ENCODE measurements around the gene TRIM37.
"Not testable (repeated sequence)": the region's sequence is repeated elsewhere in the genome, so short reads cannot be mapped to it uniquely, and the experiment has no call there.

TRIM37 gene

GRCh38 chr17:58970609-58971450, 135.8 kb downstream of the TRIM37 start:
- TF ChIP-seq CTCF (IDR thresholded peaks at IDR 0.05; ENCODE audit: borderline replicate concordance, insufficient read depth, low read depth, low read length): no peak

GRCh38 chr17:58969612-58970011, 137.1 kb downstream of the TRIM37 start:
- no peak overlapping the region for H3K4me3 ChIP-seq (ENCODE audit: low read depth, low read length)
- TF ChIP-seq CTCF (IDR thresholded peaks at IDR 0.05; ENCODE audit: borderline replicate concordance, insufficient read depth, low read depth, low read length): no peak

More at GRCh38 chr17:58970609-58971450, 135.8 kb downstream of the TRIM37 start:
- no peak overlapping the region for H3K4me3 ChIP-seq (ENCODE audit: low read depth, low read length)

GRCh38 chr17:58969156-58969555, 137.5 kb downstream of the TRIM37 start:
- TF ChIP-seq CTCF (IDR thresholded peaks at IDR 0.05; ENCODE audit: borderline replicate concordance, insufficient read depth, low read depth, low read length): no peak
- no peak overlapping the region for H3K4me3 ChIP-seq (ENCODE audit: low read depth, low read length)

- H3K4me3 ChIP-seq (ENCODE audit: low read depth, low read length): no peak overlapping the region
- TF ChIP-seq CTCF (IDR thresholded peaks at IDR 0.05; ENCODE audit: borderline replicate concordance, insufficient read depth, low read depth, low read length): no peak
These were observed 138.1 kb downstream of the TRIM37 start for GRCh38 chr17:58968426-58969061.

- TF ChIP-seq CTCF (IDR thresholded peaks at IDR 0.05; ENCODE audit: borderline replicate concordance, insufficient read depth, low read depth, low read length): no peak
- no peak overlapping the region for H3K4me3 ChIP-seq (ENCODE audit: low read depth, low read length)
These were observed 140.5 kb downstream of the TRIM37 start for GRCh38 chr17:58966208-58966607.

- TF ChIP-seq CTCF (IDR thresholded peaks at IDR 0.05; ENCODE audit: borderline replicate concordance, insufficient read depth, low read depth, low read length): no peak
- no peak overlapping the region for H3K4me3 ChIP-seq (ENCODE audit: low read depth, low read length)
These were observed 141.5 kb downstream of the TRIM37 start for GRCh38 chr17:58965221-58965620.

GRCh38 chr17:58960068-58960467, 146.6 kb downstream of the TRIM37 start:
- no peak overlapping the region for H3K4me3 ChIP-seq (ENCODE audit: low read depth, low read length)
- peak; percentile 18; the same call in 1 of the 2 replicates for TF ChIP-seq CTCF (IDR thresholded peaks at IDR 0.05; ENCODE audit: borderline replicate concordance, insufficient read depth, low read depth, low read length)

GRCh38 chr17:58957725-58958073, 149.0 kb downstream of the TRIM37 start:
- not testable (repeated sequence) for H3K4me3 ChIP-seq (ENCODE audit: low read depth, low read length)
